H1 (cell line): Measurements from ENCODE around the gene TBX4. TPM values are rescaled to one million over a fixed set of nuclear protein-coding genes. Genes with fewer than 3 reads are reported as not detected.

ENCODE experiments used
- ATF3 ChIP-seq: IDR thresholded peaks from 2 replicates; pipeline ENCODE4 v1.6.1; 2011; ENCODE audit warnings: low read depth, mild to moderate bottlenecking, low read length; ENCODE audit not compliant: insufficient read depth
- BCL11A ChIP-seq, 2 experiments: IDR thresholded peaks; one replicate each; pipeline ENCODE4 v1.6.1; 2011; ENCODE audit warnings: low read depth in 2 of 2, low read length in 2 of 2, mild to moderate bottlenecking in 2 of 2
- HDAC6 ChIP-seq: IDR thresholded peaks from one replicate; pipeline ENCODE4 v1.7.1; 2012; ENCODE audit warnings: low read depth, mild to moderate bottlenecking, inconsistent platforms, low read length, moderate library complexity
- TCF12 ChIP-seq: IDR thresholded peaks from 2 replicates; pipeline ENCODE4 v1.6.1; 2011; ENCODE audit warnings: low read depth, mild to moderate bottlenecking, low read length
- polyA plus RNA-seq, 7 experiments: library from polyadenylated mRNA; depleted of rRNA in 3 of 7; stranded (reverse) in 5 of 7; unstranded in 2 of 7; fragments of >200 nt in 5 of 7; fragments of 200-250 nt in 2 of 7; gene quantifications; 1 replicate in 5 of 7; 2 replicates in 1 of 7; 4 replicates in 1 of 7; pipeline versions ENCODE4 v1.2.1 to v1.2.3, GENCODE V29; 2011 to 2013; ENCODE audit warnings: missing spikeins in 2 of 7, mixed read lengths in 2 of 7
- total RNA-seq: library from RNA; stranded (reverse); fragmentation: NEBNext Ultra II Directional; extraction: Animal tissue kit (Norgen Biotek cat#: 25700); gene quantifications from 2 replicates; pipeline ENCODE4 v1.2.1, GENCODE V29; 2021

The TBX4 gene
- total and polyA plus RNA-seq, 2 of the 8 experiments (the other 6 are each of a cell fraction or from before 2014, with no cell fraction given): 0.02 TPM; not detected in 1

DNA sequence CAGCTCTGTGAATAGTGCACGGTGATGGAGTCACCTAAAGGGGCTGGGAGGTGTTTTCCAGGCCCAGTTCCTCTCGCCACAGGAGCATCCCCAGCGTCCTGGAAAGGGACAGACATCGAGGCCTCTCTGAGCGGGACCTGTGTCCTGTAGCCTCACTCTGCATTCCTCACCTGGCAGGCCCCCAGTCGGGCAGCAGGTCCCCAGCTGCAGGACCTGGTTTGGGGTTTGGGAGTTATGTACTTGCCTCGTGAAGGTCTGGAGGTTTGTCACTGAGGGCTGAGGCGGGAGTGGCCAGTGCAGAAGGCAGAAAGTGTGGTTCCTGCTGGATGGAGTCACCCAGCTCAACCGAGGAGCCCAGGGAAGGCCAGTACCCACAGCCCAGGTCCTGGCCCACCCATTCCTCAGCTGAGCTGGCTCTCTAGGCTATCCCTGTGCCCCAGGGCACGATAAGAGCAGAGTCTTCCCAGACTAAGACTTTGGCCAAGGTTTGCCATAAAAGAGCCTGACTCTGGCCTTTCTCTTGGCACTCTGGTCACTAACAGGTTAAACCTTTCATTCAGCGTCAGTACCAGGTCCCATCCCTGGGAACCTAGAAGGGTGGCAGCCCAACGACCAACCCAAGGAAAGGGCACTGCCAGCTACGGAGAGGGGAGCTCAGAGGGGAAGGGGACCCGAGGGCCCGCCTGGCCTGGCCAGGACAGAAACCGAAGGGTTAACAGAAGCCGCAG lies 24.4 kb downstream of the TBX4 start (continued):
- TF ChIP-seq TCF12 (no peak), HDAC6 (no peak), BCL11A (IDR thresholded peaks at IDR 0.05; ENCODE audit: low read depth in 2 of 2, low read length in 2 of 2) (no peak), ATF3 (no peak)
- TF ChIP-seq, all 59 proteins: peak for 0
